HepG2 (cell line): ENCODE data around the gene CD300A. TPM values are rescaled to one million over a fixed set of nuclear protein-coding genes. Genes with fewer than 3 reads are reported as not detected.
A peak's percentile ranks its signal among the peaks of the same experiment; 100 is the strongest.

ENCODE experiments used
- CBX5 ChIP-seq: sonication (generic); formaldehyde crosslinking; IDR thresholded peaks from 2 replicates; pipeline ENCODE4 v1.4.0; 2020; ENCODE audit warnings: missing genetic modification reagents, borderline replicate concordance
- HNRNPH1 ChIP-seq: fragments of 200-400 bp; formaldehyde crosslinking; optimal IDR thresholded peaks from 2 replicates; pipeline ENCODE3; 2017; ENCODE audit warnings: mild to moderate bottlenecking, low read depth, low read length
- JDP2 ChIP-seq: sonication (generic); formaldehyde crosslinking; IDR thresholded peaks from 2 replicates; pipeline ENCODE4 v1.8.1; 2022; ENCODE audit warnings: missing genetic modification reagents, borderline replicate concordance
- KDM4B ChIP-seq: sonication (generic); formaldehyde crosslinking; IDR thresholded peaks from 2 replicates; pipeline ENCODE4 v1.4.0; 2020; ENCODE audit warnings: missing genetic modification reagents
- NFE2 ChIP-seq: sonication (generic); formaldehyde crosslinking; IDR thresholded peaks from 2 replicates; pipeline ENCODE4 v1.4.0; 2020; ENCODE audit warnings: missing genetic modification reagents
- NFE2L1 ChIP-seq: sonication (generic); formaldehyde crosslinking; IDR thresholded peaks from 2 replicates; pipeline ENCODE4 v1.4.0; 2020; ENCODE audit warnings: missing genetic modification reagents, mild to moderate bottlenecking, borderline replicate concordance
- NFKBIZ ChIP-seq: IDR thresholded peaks from 2 replicates; pipeline ENCODE4 v1.6.1; 2018; ENCODE audit warnings: missing genetic modification reagents, missing compliant biosample characterization
- REL ChIP-seq: sonication (generic); formaldehyde crosslinking; conservative IDR thresholded peaks from 2 replicates; pipeline ENCODE4 v1.8.0; 2022; ENCODE audit warnings: mild to moderate bottlenecking, missing genetic modification reagents, moderate library complexity
- RFXAP ChIP-seq: sonication (generic); formaldehyde crosslinking; IDR thresholded peaks from 2 replicates; pipeline ENCODE4 v1.4.0; 2020; ENCODE audit warnings: missing genetic modification reagents, borderline replicate concordance
- SP5 ChIP-seq: IDR thresholded peaks from 2 replicates; pipeline ENCODE4 v1.6.1; 2016; ENCODE audit warnings: low read depth, borderline replicate concordance
- SRSF9 ChIP-seq: fragments of 200-400 bp; formaldehyde crosslinking; IDR thresholded peaks from 2 replicates; pipeline ENCODE4 v1.6.1; 2018; ENCODE audit warnings: borderline replicate concordance, mild to moderate bottlenecking, low read depth, low read length; ENCODE audit not compliant: insufficient read depth, poor library complexity, severe bottlenecking
- THAP8 ChIP-seq: sonication (generic); formaldehyde crosslinking; IDR thresholded peaks from 2 replicates; pipeline ENCODE4 v1.5.1; 2020; ENCODE audit warnings: missing genetic modification reagents, mild to moderate bottlenecking, borderline replicate concordance
- THRA ChIP-seq: sonication (generic); formaldehyde crosslinking; IDR thresholded peaks from 2 replicates; pipeline ENCODE4 v1.4.0; 2020; ENCODE audit warnings: missing genetic modification reagents, borderline replicate concordance
- ZNF138 ChIP-seq: sonication (generic); formaldehyde crosslinking; IDR thresholded peaks from 2 replicates; pipeline ENCODE4 v1.5.0; 2020; ENCODE audit warnings: mild to moderate bottlenecking, low read depth, missing genetic modification reagents
- ZNF280B ChIP-seq: sonication (generic); formaldehyde crosslinking; IDR thresholded peaks from 2 replicates; pipeline ENCODE4 v1.5.0; 2020; ENCODE audit warnings: missing genetic modification reagents, mild to moderate bottlenecking, borderline replicate concordance
- ZNF383 ChIP-seq: sonication (generic); formaldehyde crosslinking; IDR thresholded peaks from 2 replicates; pipeline ENCODE4 v1.4.0; 2020; ENCODE audit warnings: missing genetic modification reagents, mild to moderate bottlenecking, borderline replicate concordance
- ZSCAN21 ChIP-seq: sonication (generic); formaldehyde crosslinking; IDR thresholded peaks from 2 replicates; pipeline ENCODE4 v1.8.0; 2022; ENCODE audit warnings: mild to moderate bottlenecking, missing genetic modification reagents, moderate library complexity, borderline replicate concordance
- ZUFSP ChIP-seq: sonication (generic); formaldehyde crosslinking; IDR thresholded peaks from 2 replicates; pipeline ENCODE4 v1.9.0; 2021; ENCODE audit warnings: missing genetic modification reagents, mild to moderate bottlenecking, borderline replicate concordance
- polyA plus RNA-seq, 8 experiments: library from polyadenylated mRNA; depleted of rRNA in 3 of 8; stranded (reverse) in 7 of 8; unstranded in 1 of 8; fragments of >200 nt; fragmentation: Illumina TruSeq in 4 of 8; extraction: Trizol in 4 of 8; gene quantifications; 2 replicates each; pipeline versions ENCODE4 v1.2.1 to v1.2.3, GENCODE V29; 2011 to 2016; ENCODE audit warnings: low read depth in 4 of 8, missing spikeins in 1 of 8, mixed read lengths in 1 of 8; ENCODE audit not compliant: insufficient read depth in 1 of 8
- total RNA-seq, 5 experiments: library from RNA; depleted of rRNA; stranded (reverse); fragments of >200 nt; fragmentation: Illumina TruSeq; extraction: Trizol; gene quantifications; 2 replicates each; pipeline ENCODE4 v1.2.3, GENCODE V29; 2016; ENCODE audit warnings: low read depth in 1 of 5
- TF ChIP-seq, protein P1 (sequence below): sonication (generic); formaldehyde crosslinking; IDR thresholded peaks from 2 replicates; pipeline ENCODE4 v1.4.0; 2020; ENCODE audit warnings: missing genetic modification reagents
- TF ChIP-seq, protein P2 (sequence below): sonication (generic); formaldehyde crosslinking; IDR thresholded peaks from 2 replicates; pipeline ENCODE4 v1.4.0; 2020; ENCODE audit warnings: missing genetic modification reagents, low read depth, mild to moderate bottlenecking, borderline replicate concordance

Gene CD300A
- total and polyA plus RNA-seq, 2 of the 13 experiments (the other 11 are each of a cell fraction or from before 2014, with no cell fraction given), result not detected

DNA sequence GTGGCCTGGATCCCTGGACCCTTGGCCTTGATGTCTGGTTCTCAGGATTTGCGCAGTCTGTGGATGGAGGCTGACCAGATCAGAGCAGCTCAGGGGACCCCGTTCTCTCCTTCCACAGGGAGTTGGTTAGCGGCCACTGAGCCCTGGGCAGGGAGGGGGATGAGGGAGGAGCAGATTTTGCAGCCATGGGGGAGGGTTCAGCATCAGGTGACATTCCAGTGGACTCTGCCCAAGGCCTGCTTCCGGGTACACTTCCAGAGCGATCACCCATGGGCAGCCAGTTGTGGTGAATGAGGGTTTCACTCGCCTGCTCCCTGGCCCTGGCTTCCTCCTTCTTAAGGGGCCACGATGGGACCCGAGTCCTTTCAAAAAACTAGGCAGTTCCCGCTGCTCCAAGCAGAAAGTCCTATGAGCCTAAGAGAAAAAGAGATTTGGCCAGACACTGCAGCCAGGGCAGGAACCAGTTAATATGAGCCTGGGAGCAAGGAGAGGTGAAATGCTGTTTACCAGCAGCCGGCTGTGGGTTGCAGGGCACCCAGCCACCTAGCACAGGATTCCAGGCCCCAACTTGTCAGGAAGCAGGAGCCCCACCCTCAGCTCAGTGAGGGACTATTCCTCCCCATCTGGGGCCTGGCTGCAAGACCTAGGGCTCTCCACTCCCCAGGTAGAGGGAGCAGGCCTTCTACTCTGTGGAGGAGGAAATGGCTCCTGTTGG is 39.2 kb upstream of the CD300A start (continued):
- TF ChIP-seq THRA (CRISPR knock-in tag) (peak; percentile 44; the same call in 1 of the 2 replicates), ZUFSP (CRISPR knock-in tag) (no peak), ZNF280B (CRISPR knock-in tag) (peak; percentile 65; the same call in 1 of the 2 replicates), JDP2 (CRISPR knock-in tag) (no peak), ZSCAN21 (no peak), THAP8 (CRISPR knock-in tag) (no peak; the same call in 1 of the 2 replicates), REL (CRISPR knock-in tag) (0 out of 2 replicates have a peak, but pooled peaks have one; percentile 58), NFE2L1 (CRISPR knock-in tag) (no peak), NFE2 (CRISPR knock-in tag) (no peak), ZNF383 (no peak), SRSF9 (no peak), CBX5 (CRISPR knock-in tag) (peak; percentile 78), RFXAP (CRISPR knock-in tag) (peak; percentile 65; the same call in 1 of the 2 replicates), NFKBIZ (CRISPR knock-in tag) (no peak), HNRNPH1 (peak; percentile 49), SP5 (CRISPR knock-in tag) (peak; percentile 93), ZNF138 (CRISPR knock-in tag) (no peak), KDM4B (CRISPR knock-in tag) (peak; percentile 77; the same call in 1 of the 2 replicates)
- TF ChIP-seq, protein P1, sequence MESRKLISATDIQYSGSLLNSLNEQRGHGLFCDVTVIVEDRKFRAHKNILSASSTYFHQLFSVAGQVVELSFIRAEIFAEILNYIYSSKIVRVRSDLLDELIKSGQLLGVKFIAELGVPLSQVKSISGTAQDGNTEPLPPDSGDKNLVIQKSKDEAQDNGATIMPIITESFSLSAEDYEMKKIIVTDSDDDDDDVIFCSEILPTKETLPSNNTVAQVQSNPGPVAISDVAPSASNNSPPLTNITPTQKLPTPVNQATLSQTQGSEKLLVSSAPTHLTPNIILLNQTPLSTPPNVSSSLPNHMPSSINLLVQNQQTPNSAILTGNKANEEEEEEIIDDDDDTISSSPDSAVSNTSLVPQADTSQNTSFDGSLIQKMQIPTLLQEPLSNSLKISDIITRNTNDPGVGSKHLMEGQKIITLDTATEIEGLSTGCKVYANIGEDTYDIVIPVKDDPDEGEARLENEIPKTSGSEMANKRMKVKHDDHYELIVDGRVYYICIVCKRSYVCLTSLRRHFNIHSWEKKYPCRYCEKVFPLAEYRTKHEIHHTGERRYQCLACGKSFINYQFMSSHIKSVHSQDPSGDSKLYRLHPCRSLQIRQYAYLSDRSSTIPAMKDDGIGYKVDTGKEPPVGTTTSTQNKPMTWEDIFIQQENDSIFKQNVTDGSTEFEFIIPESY (CRISPR knock-in tag), result peak; percentile 18; the same call in 1 of the 2 replicates
- TF ChIP-seq, protein P2, sequence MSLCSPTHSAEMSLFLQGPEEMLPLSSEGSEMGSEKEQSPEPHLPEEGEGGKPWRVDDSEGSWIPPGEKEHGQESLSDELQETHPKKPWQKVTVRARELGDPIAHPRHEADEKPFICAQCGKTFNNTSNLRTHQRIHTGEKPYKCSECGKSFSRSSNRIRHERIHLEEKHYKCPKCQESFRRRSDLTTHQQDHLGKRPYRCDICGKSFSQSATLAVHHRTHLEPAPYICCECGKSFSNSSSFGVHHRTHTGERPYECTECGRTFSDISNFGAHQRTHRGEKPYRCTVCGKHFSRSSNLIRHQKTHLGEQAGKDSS, result no peak; the same call in 1 of the 2 replicates
